OCI-LY3 (cell line): ENCODE data around the gene CT47B1.
"Not testable (repeated sequence)": the region's sequence is repeated elsewhere in the genome, so short reads cannot be mapped to it uniquely, and the experiment has no call there.

Experiments
- H2AFZ ChIP-seq: fragments of 200-600, 300-600 bp; shearing (Covaris generic); 2 replicates; pipeline ENCODE4 v1.6.0; 2014; ENCODE audit warnings: antibody characterized with exemption, low read depth, low read length
- H3K27ac ChIP-seq: fragments of 200-600, 300-600 bp; sonication (generic); 2 replicates; pipeline ENCODE4 v1.5.1; 2014; ENCODE audit warnings: mild to moderate bottlenecking, low read length, moderate library complexity, mixed read lengths
- H3K27me3 ChIP-seq: fragments of 200-600, 300-600 bp; sonication (generic); 2 replicates; pipeline ENCODE4 v1.6.1; 2014; ENCODE audit warnings: low read depth, low read length, mixed read lengths
- H3K36me3 ChIP-seq: fragments of 200-600, 300-600 bp; sonication (generic); replicated peaks from 2 replicates; pipeline ENCODE3; 2014; ENCODE audit warnings: low read depth, low read length, mixed read lengths
- H3K4me1 ChIP-seq: fragments of 300-600, 200-600 bp; sonication (generic); 2 replicates; pipeline ENCODE4 v1.6.1; 2014; ENCODE audit warnings: low read length, mixed read lengths
- H3K4me2 ChIP-seq: fragments of 200-600, 300-600 bp; sonication (generic); 2 replicates; pipeline ENCODE4 v1.6.1; 2014; ENCODE audit warnings: low read length, mixed read lengths
- H3K4me3 ChIP-seq: fragments of 300-600, 200-600 bp; sonication (generic); 2 replicates; pipeline ENCODE4 v1.5.1; 2014; ENCODE audit warnings: antibody characterized with exemption, mild to moderate bottlenecking, low read length, moderate library complexity
- H3K79me2 ChIP-seq: fragments of 300-600, 200-600 bp; shearing (Covaris generic); 2 replicates; pipeline ENCODE4 v1.6.1; 2014; ENCODE audit warnings: mild to moderate bottlenecking, low read length, mixed read lengths
- H3K9ac ChIP-seq: fragments of 300-600, 200-600 bp; shearing (Covaris generic); 2 replicates; pipeline ENCODE4 v1.6.0; 2014; ENCODE audit warnings: mild to moderate bottlenecking, low read length, moderate library complexity
- H3K9me3 ChIP-seq: fragments of 200-600, 300-600 bp; shearing (Covaris generic); 2 replicates; pipeline ENCODE4 v1.6.1; 2014; ENCODE audit warnings: low read length, mixed read lengths; ENCODE audit not compliant: insufficient read depth
- H4K20me1 ChIP-seq: fragments of 200-600, 300-600 bp; sonication (generic); 2 replicates; pipeline ENCODE4 v1.6.1; 2016; ENCODE audit warnings: low read length, mixed read lengths; ENCODE audit not compliant: insufficient read depth
- EZH2phosphoT487 ChIP-seq: fragments of 200-600 bp; shearing (Covaris generic); IDR thresholded peaks from 2 replicates; pipeline ENCODE4 v1.6.1; 2018; ENCODE audit warnings: antibody characterized with exemption, mixed run types, low read depth
- TF ChIP-seq, protein P1 (sequence below): fragments of 200-600, 300-600 bp; sonication (generic); IDR thresholded peaks from 2 replicates; pipeline ENCODE4 v1.5.1; 2014; ENCODE audit warnings: antibody characterized with exemption, low read length, low read depth

The CT47B1 gene

DNA sequence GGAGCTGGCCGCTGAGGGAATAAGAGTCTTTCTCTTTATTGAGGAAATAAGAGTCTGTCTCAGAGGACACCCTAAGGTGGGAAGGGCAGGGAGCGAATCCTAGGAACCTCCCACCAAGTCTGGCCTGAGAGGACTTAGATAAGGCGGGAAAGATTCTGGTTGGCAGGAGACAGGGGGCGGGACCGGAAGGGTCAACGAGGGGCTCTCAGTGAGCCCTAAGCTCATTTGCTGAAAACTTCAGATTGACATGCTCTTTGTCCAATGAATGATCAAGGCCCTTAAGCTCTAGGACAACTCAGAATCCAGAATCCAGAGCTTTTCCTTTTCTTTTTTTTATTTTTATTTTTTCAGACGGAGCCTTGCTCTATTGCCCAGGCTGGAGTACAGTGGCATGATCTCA, at the start of gene CT47B1:
TSS of gene CT47B1 (minus strand) at position 101 of the 400 bp plus-strand sequence. CDS start 196 bp downstream, outside the sequence.
- H3K4me3 ChIP-seq, H3K9ac ChIP-seq, H3K27ac ChIP-seq, H3K36me3 ChIP-seq, H3K27me3 ChIP-seq, H3K4me2 ChIP-seq, H4K20me1 ChIP-seq, H3K9me3 ChIP-seq, H3K79me2 ChIP-seq, H2AFZ ChIP-seq, H3K4me1 ChIP-seq: not testable (repeated sequence)

DNA sequence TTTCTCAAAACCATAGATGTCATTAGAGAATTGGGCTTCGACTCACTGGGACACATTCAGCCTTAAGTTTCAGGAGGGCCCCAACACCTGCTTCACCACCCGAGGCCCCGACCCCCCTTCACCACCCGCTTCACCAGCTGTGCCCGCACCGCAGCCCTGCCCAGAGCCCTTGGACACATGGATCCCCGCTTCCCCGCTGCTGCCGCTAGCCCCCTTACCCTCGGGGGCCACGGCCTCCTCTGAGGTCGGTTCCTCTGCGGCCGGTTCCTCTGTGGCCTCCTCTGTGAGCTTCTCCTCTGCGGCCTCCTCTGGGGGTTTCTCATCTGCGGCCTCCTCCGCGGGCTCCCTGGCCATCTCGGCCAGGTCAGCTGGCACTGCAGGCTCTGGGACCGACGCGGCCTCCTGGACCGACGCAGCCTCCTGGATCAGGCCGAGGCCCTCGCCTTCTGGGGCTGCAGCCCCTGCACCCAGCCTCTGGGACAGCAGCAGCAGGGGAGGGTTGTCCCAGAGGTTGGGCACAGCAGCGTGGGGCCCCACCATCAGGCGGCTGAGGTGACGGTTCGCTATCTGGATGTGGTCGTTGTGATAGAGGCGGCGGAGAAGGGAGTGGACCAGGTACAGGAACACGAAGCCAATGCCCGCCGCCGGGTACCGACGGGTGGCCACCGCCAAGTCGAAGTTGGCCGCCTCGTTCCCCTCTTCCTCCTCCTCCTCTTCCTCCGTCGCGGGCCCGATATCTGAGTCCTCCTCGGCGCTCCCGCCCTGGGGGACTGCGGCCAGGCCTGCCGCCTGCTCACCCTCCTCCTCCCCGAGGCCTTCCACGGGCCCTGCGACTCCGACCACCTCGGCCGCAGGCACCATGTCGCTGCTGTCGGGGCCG, 748 bp downstream of the CT47B1 start:
- no peak overlapping the region for H3K4me2 ChIP-seq
- H3K4me3 ChIP-seq: no peak overlapping the region
- no peaks in the 10 kb centered on the region for H4K20me1 ChIP-seq
- no peak overlapping the region for H3K27ac ChIP-seq
- no peaks in the 10 kb centered on the region for H3K27me3 ChIP-seq
- no peaks in the 10 kb centered on the region for H3K79me2 ChIP-seq
- H2AFZ ChIP-seq: no peak overlapping the region
- TF ChIP-seq, protein P1, sequence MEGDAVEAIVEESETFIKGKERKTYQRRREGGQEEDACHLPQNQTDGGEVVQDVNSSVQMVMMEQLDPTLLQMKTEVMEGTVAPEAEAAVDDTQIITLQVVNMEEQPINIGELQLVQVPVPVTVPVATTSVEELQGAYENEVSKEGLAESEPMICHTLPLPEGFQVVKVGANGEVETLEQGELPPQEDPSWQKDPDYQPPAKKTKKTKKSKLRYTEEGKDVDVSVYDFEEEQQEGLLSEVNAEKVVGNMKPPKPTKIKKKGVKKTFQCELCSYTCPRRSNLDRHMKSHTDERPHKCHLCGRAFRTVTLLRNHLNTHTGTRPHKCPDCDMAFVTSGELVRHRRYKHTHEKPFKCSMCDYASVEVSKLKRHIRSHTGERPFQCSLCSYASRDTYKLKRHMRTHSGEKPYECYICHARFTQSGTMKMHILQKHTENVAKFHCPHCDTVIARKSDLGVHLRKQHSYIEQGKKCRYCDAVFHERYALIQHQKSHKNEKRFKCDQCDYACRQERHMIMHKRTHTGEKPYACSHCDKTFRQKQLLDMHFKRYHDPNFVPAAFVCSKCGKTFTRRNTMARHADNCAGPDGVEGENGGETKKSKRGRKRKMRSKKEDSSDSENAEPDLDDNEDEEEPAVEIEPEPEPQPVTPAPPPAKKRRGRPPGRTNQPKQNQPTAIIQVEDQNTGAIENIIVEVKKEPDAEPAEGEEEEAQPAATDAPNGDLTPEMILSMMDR: no peak
- TF ChIP-seq EZH2phosphoT487: no peak
- H3K36me3 ChIP-seq: no peaks in the 10 kb centered on the region
- H3K9ac ChIP-seq: no peak overlapping the region
- H3K9me3 ChIP-seq: no peaks in the 10 kb centered on the region
- no peaks in the 10 kb centered on the region for H3K4me1 ChIP-seq

GRCh38 chrX:120857240-120857639, 18.4 kb downstream of the CT47B1 start:
- H3K27me3 ChIP-seq: no peaks in the 10 kb centered on the region
- H3K4me1 ChIP-seq: no peaks in the 10 kb centered on the region
- TF ChIP-seq, protein P1: peak; percentile 35; the same call in 1 of the 2 replicates
- TF ChIP-seq EZH2phosphoT487: no peak
- no peak overlapping the region for H3K9ac ChIP-seq
- no peaks in the 10 kb centered on the region for H4K20me1 ChIP-seq
- H2AFZ ChIP-seq: no peak overlapping the region
- H3K36me3 ChIP-seq: no peaks in the 10 kb centered on the region
- no peaks in the 10 kb centered on the region for H3K9me3 ChIP-seq
- no peak overlapping the region for H3K4me3 ChIP-seq
- H3K27ac ChIP-seq: no peak overlapping the region
- H3K79me2 ChIP-seq: no peaks in the 10 kb centered on the region
- no peak overlapping the region for H3K4me2 ChIP-seq

DNA sequence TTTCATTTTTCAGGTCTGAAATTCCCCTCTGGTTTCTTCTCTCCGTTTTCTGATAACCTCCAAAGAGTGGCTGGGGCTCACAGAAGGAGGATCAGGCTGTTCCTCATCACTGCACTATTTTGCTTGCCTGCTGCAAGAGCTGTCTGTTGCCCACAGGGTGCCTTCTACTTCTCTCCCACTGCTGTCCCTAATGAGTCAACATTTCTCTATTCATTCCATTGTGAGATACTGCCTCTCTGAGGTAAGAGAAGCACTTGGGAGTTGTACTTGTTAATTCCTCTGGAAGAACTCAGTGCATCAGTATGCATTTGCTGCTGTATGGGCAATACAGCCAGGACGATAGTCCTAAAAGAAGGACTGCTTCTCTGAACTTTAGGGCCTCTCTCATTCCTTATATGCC, 34.8 kb downstream of the CT47B1 start:
- Histone ChIP-seq H4K20me1 (no peaks in the 10 kb centered on the region), H3K4me1 (no peaks in the 10 kb centered on the region), H3K79me2 (no peaks in the 10 kb centered on the region), H3K27me3 (no peaks in the 10 kb centered on the region), H2AFZ (no peak overlapping the region), H3K9ac (no peak overlapping the region), H3K27ac (no peak overlapping the region), H3K4me2 (no peak overlapping the region), H3K4me3 (no peak overlapping the region), H3K9me3 (no peaks in the 10 kb centered on the region), H3K36me3 (no peaks in the 10 kb centered on the region)
- TF ChIP-seq, protein P1: no peak
- no peak for TF ChIP-seq EZH2phosphoT487
